Caco-2 (cell line): ENCODE measurements around the gene TTC31. TPM values are rescaled to one million over a fixed set of nuclear protein-coding genes. Genes with fewer than 3 reads are reported as not detected.
"Not testable (repeated sequence)": the region's sequence is repeated elsewhere in the genome, so short reads cannot be mapped to it uniquely, and the experiment has no call there.

Experiments used
- BruUV-seq: library from RNA; stranded (reverse); fragments of 400-500 nt; replicated peaks from 2 replicates; lab custom pipeline; 2021; lab: Mats Ljungman, UMichigan
- CTCF ChIA-PET: fragments of 300-600 bp; sonication (Branson Sonifier 250); formaldehyde crosslinking; loops from one replicate; lab custom pipeline; 2022; ENCODE audit warnings: antibody characterized with exemption; lab: Charles Lee
- POLR2A ChIA-PET: fragments of 300-600 bp; sonication (Branson Sonifier 250); formaldehyde crosslinking; loops from one replicate; lab custom pipeline; 2022; ENCODE audit warnings: antibody characterized with exemption; lab: Charles Lee
- DNase-seq, 2 experiments: peaks; one replicate each; pipeline versions ENCODE4 v3.0.0 to v3.0.0-alpha.2; 2020 to 2022
- H3K27me3 ChIP-seq: replicated peaks from 2 replicates; pipeline ENCODE4 v1.6.0; 2011; ENCODE audit warnings: low read length; ENCODE audit not compliant: control insufficient read depth, insufficient read depth
- H3K36me3 ChIP-seq: 2 replicates; pipeline ENCODE4 v1.5.1; 2011; ENCODE audit warnings: low read length; ENCODE audit not compliant: control insufficient read depth, insufficient read depth
- H3K4me1 ChIP-seq: fragments of 250-450 bp; sonication (Bioruptor Pico); 2 replicates; pipeline ENCODE4 v1.5.1; 2020; ENCODE audit warnings: mild to moderate bottlenecking
- H3K4me3 ChIP-seq: 2 replicates; pipeline ENCODE4 v1.5.1; 2011; ENCODE audit warnings: low read depth, mild to moderate bottlenecking, control low read depth, low read length
- H3K9me3 ChIP-seq: fragments of 250-450 bp; sonication (Bioruptor Pico); 2 replicates; pipeline ENCODE4 v1.5.1; 2020; ENCODE audit warnings: mild to moderate bottlenecking, moderate library complexity
- H3K27ac Mint-ChIP-seq: one replicate; pipeline ENCODE4 v1.8.0; 2022; ENCODE audit warnings: mixed read lengths; ENCODE audit not compliant: unreplicated experiment
- H3K27me3 Mint-ChIP-seq: one replicate; pipeline ENCODE4 v1.8.0; 2022; ENCODE audit warnings: mixed read lengths; ENCODE audit not compliant: insufficient read depth, unreplicated experiment
- H3K36me3 Mint-ChIP-seq: one replicate; pipeline ENCODE4 v1.8.0; 2022; ENCODE audit warnings: mild to moderate bottlenecking, mixed read lengths; ENCODE audit not compliant: insufficient read depth, unreplicated experiment
- H3K4me1 Mint-ChIP-seq: one replicate; pipeline ENCODE4 v1.8.0; 2022; ENCODE audit warnings: low read depth, mixed read lengths; ENCODE audit not compliant: unreplicated experiment
- H3K4me3 Mint-ChIP-seq: one replicate; pipeline ENCODE4 v1.8.0; 2022; ENCODE audit warnings: mild to moderate bottlenecking, moderate library complexity, mixed read lengths; ENCODE audit not compliant: unreplicated experiment
- H3K9me3 Mint-ChIP-seq: one replicate; pipeline ENCODE4 v1.8.0; 2022; ENCODE audit warnings: mixed read lengths; ENCODE audit not compliant: unreplicated experiment
- CTCF ChIP-seq, 2 experiments: fragments of 200-600 bp in 1 of 2; IDR thresholded peaks; 1 replicate in 1 of 2; 2 replicates in 1 of 2; pipeline versions ENCODE4 v1.5.1 to v1.8.0; 2011 to 2022; ENCODE audit warnings: antibody characterized with exemption in 1 of 2, control low read depth in 1 of 2, inconsistent platforms in 1 of 2, low read depth in 1 of 2, low read length in 1 of 2, mild to moderate bottlenecking in 1 of 2, moderate library complexity in 1 of 2; ENCODE audit not compliant: insufficient read depth in 1 of 2, severe bottlenecking in 1 of 2, unreplicated experiment in 1 of 2
- intact Hi-C: fragments of 100-400 bp; cut with micrococcal nuclease; formaldehyde crosslinking; loops from one replicate; pipeline ENCODE4 v1.10.0; 2022; ENCODE audit not compliant: unreplicated experiment
- total RNA-seq: library from RNA; stranded (reverse); gene quantifications from 2 replicates; pipeline ENCODE4 v1.2.3, GENCODE V29; 2022

The TTC31 gene
- total RNA-seq, 1 experiment from 2014 or later = 32.4 TPM

DNA sequence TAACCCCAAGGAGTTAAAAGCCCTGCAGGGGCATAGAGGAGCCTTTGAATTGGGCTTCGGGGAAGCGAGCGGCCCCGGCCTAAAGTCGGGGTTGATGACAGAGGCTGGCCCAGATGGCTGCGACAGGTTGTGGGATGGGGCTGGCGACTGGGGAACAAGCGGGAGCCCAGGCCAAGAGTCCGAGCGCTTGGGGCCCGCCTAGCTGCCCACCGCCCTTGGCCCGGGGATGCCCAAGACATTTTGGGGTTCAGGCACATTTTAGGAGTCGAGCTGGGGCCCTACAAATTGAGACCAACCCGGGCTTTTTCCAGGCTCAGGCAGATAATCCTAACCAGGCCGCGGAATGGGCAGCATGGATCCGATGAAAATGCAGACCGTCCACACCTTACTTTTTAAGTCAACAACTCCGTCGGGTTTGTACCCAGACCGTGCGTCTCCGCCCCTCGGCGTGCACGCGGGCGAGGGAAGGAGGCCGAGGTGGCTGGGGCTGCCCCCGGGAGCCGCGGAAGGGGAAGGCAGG lies 41.7 kb upstream of the TTC31 start:
- peak overlapping the region; percentile 99 for H3K27ac Mint-ChIP-seq
- ChIA-PET CTCF (interaction anchor here (1.1 kb wide), 1 partner anchor 48 kb away, joined by 3 read pairs; no protein-coding TSS in a partner anchor), POLR2A (interaction anchor here (1.4 to 1.5 kb wide), 3 partner anchors 9 to 17 kb away, joined by 3 to 24 read pairs (median 7); partner anchors contain the start of gene WBP1)
- no peak for TF ChIP-seq CTCF (IDR thresholded peaks at IDR 0.05; ENCODE audit: insufficient read depth in 1 of 2, low read depth in 1 of 2, low read length in 1 of 2, severe bottlenecking in 1 of 2, unreplicated experiment in 1 of 2)
- H3K27me3 Mint-ChIP-seq = no peaks in the 10 kb centered on the region
- intact Hi-C loops = loop anchor here (2.0 kb wide), 1 partner anchor 16 kb away; no protein-coding TSS in a partner anchor
- no peaks in the 10 kb centered on the region for H3K9me3 Mint-ChIP-seq
- no peaks in the 10 kb centered on the region for H3K9me3 ChIP-seq
- H3K36me3 Mint-ChIP-seq = peaks cover 53% of the 10 kb centered on the region
- H3K4me3 Mint-ChIP-seq = peak overlapping the region; percentile 97
- DNase-seq = no peak
- peaks cover 13% of the 10 kb centered on the region for H3K4me1 Mint-ChIP-seq
- TSS peak; percentile 64 for BruUV-seq
- H3K36me3 ChIP-seq = peaks cover 5% of the 10 kb centered on the region
- no peaks in the 10 kb centered on the region for H3K27me3 ChIP-seq
- H3K4me1 ChIP-seq = peaks cover 20% of the 10 kb centered on the region; the same call in 1 of the 2 replicates
- peak overlapping the region; percentile 94 for H3K4me3 ChIP-seq

- Mint-ChIP-seq H3K36me3 (peaks cover 48% of the 10 kb centered on the region), H3K27ac (peak within 1 kb of the TSS; percentile 99), H3K4me3 (peak within 1 kb of the TSS; percentile 97), H3K4me1 (peaks cover 13% of the 10 kb centered on the region), H3K27me3 (no peaks in the 10 kb centered on the region), H3K9me3 (no peaks in the 10 kb centered on the region)
- peaks cover 20% of the 10 kb centered on the region for H3K4me1 ChIP-seq
- TSS peak; percentile 69 for BruUV-seq
- peak in 1 of 2 experiments; percentile 2 for TF ChIP-seq CTCF (IDR thresholded peaks at IDR 0.05; ENCODE audit: insufficient read depth in 1 of 2, low read depth in 1 of 2, low read length in 1 of 2, severe bottlenecking in 1 of 2, unreplicated experiment in 1 of 2)
- ChIA-PET CTCF (interaction anchor here (0.6 to 1.2 kb wide), 4 partner anchors 13 to 19 kb away, joined by 3 to 8 read pairs (median 5); partner anchors contain the start of genes INO80B and WBP1), POLR2A (interaction anchor here (0.5 to 1.1 kb wide), 7 partner anchors 11 to 51 kb away, joined by 3 to 25 read pairs (median 7); partner anchors contain the start of genes INO80B and WBP1)
- H3K36me3 ChIP-seq = peaks cover 5% of the 10 kb centered on the region
- no peaks in the 10 kb centered on the region for H3K9me3 ChIP-seq
- H3K27me3 ChIP-seq = no peaks in the 10 kb centered on the region
- intact Hi-C loops = loop anchor here (1.0 to 2.0 kb wide), 3 partner anchors 12 to 17 kb away; partner anchors contain the start of gene WBP1
- DNase-seq = peak; percentile 89 to 92
- H3K4me3 ChIP-seq = peak within 1 kb of the TSS; percentile 94
Observed at GRCh38 chr2:74441690-74442482, 41.0 kb upstream of the TTC31 start, which contains the start of gene RTKN. Gene RTKN, minus strand, starts transcription at chr2:74441937. Its CDS starts 121 bp downstream, at chr2:74441816.

- not testable (repeated sequence) for H3K9me3 Mint-ChIP-seq, DNase-seq, H3K27me3 ChIP-seq, H3K9me3 ChIP-seq, H3K27me3 Mint-ChIP-seq, H3K36me3 ChIP-seq, BruUV-seq
- H3K4me1 Mint-ChIP-seq = peaks cover 21% of the 10 kb centered on the region
- peaks cover 49% of the 10 kb centered on the region for H3K36me3 Mint-ChIP-seq
- peak overlapping the region; percentile 99 for H3K27ac Mint-ChIP-seq
- H3K4me3 Mint-ChIP-seq = peak overlapping the region; percentile 97
- POLR2A ChIA-PET = interaction anchor here (0.5 to 1.1 kb wide), 7 partner anchors 10 to 51 kb away, joined by 3 to 25 read pairs (median 7); partner anchors contain the start of genes INO80B and WBP1
- peaks cover 28% of the 10 kb centered on the region for H3K4me1 ChIP-seq
- peak overlapping the region; percentile 94 for H3K4me3 ChIP-seq
- intact Hi-C loops = loop anchor here (1.0 kb wide), 2 partner anchors 12 to 16 kb away; partner anchors contain the start of gene WBP1
- CTCF ChIA-PET = interaction anchor here (0.6 to 1.2 kb wide), 4 partner anchors 12 to 19 kb away, joined by 3 to 8 read pairs (median 5); partner anchors contain the start of genes INO80B and WBP1
Observed at GRCh38 chr2:74442483-74443297, 40.2 kb upstream of the TTC31 start.
